GM12878 (cell line): ENCODE data around the gene JAKMIP1. TPM values are rescaled to one million over a fixed set of nuclear protein-coding genes. Genes with fewer than 3 reads are reported as not detected.

Experiments used
- ATAC-seq: fragments of 200-7000 bp; cut with Tn5 transposase; 3 replicates; pipeline ENCODE4 v1.9.1; 2020; ENCODE audit warnings: mild to moderate bottlenecking, moderate library complexity
- BruUV-seq: library from RNA; stranded (reverse); fragments of 400-500 nt; replicated peaks from 2 replicates; lab custom pipeline; 2021; lab: Mats Ljungman, UMichigan
- CTCF ChIA-PET: fragments of 300-600 bp; sonication (Branson Sonifier 250); formaldehyde crosslinking; extraction: SDS; loops from one replicate; lab custom pipeline; 2021; ENCODE audit warnings: inconsistent platforms; lab: Yijun Ruan, JAX
- POLR2A ChIA-PET: fragments of 350-600 bp; formaldehyde crosslinking; extraction: SDS; loops from one replicate; lab custom pipeline; 2021; ENCODE audit warnings: inconsistent platforms; lab: Charles Lee
- RAD21 ChIA-PET: fragments of 300-600 bp; sonication (Branson Sonifier 250); formaldehyde crosslinking; loops from one replicate; lab custom pipeline; 2023; ENCODE audit warnings: antibody characterized with exemption; ENCODE audit not compliant: unreplicated experiment; lab: Charles Lee
- SMC1A ChIA-PET: fragments of 300-600 bp; sonication (Branson Sonifier 250); formaldehyde crosslinking; loops from one replicate; lab custom pipeline; 2023; ENCODE audit not compliant: unreplicated experiment, uncharacterized antibody; lab: Charles Lee
- DNase-seq: peaks from one replicate; pipeline ENCODE4 v3.0.0-alpha.2; 2011; ENCODE audit warnings: low read depth, low spot score
- FAIRE-seq: peaks from 3 replicates; lab custom pipeline; 2011; peaks lifted over from hg19 to GRCh38; lab: Jason Lieb, UNC
- H2AFZ ChIP-seq: 2 replicates; pipeline ENCODE4 v1.6.0; 2011; ENCODE audit warnings: low read depth, low read length, control low read depth; ENCODE audit not compliant: control insufficient read depth
- H3K27ac ChIP-seq: 2 replicates; pipeline ENCODE4 v1.5.1; 2011; ENCODE audit warnings: control low read depth; ENCODE audit not compliant: control insufficient read depth, insufficient read depth
- H3K27me3 ChIP-seq, 2 experiments: replicated peaks in 1 of 2; 2 replicates each; pipeline versions ENCODE4 v1.6.0 to v1.6.1; 2011; ENCODE audit warnings: low read length in 1 of 2; ENCODE audit not compliant: control insufficient read depth in 2 of 2, insufficient read depth in 2 of 2
- H3K36me3 ChIP-seq, 2 experiments: 2 replicates each; pipeline ENCODE4 v1.5.1; 2011; ENCODE audit warnings: low read length in 1 of 2; ENCODE audit not compliant: control insufficient read depth in 2 of 2, insufficient read depth in 2 of 2
- H3K4me1 ChIP-seq: 2 replicates; pipeline ENCODE4 v1.6.1; 2011; ENCODE audit warnings: mild to moderate bottlenecking, low read length, moderate library complexity, mixed read lengths; ENCODE audit not compliant: control insufficient read depth, insufficient read depth
- H3K4me2 ChIP-seq: 2 replicates; pipeline ENCODE4 v1.6.0; 2011; ENCODE audit warnings: control low read depth; ENCODE audit not compliant: control insufficient read depth, insufficient read depth
- H3K4me3 ChIP-seq: fragments of 200-600 bp; sonication (generic); 2 replicates; pipeline ENCODE4 v1.5.1; 2016
- H3K79me2 ChIP-seq: 2 replicates; pipeline ENCODE4 v1.6.0; 2011; ENCODE audit warnings: low read length; ENCODE audit not compliant: control insufficient read depth, insufficient read depth
- H3K9ac ChIP-seq: 2 replicates; pipeline ENCODE4 v1.8.0; 2011; ENCODE audit warnings: low read length, control low read depth, mixed read lengths; ENCODE audit not compliant: control insufficient read depth, insufficient read depth
- H3K9me3 ChIP-seq: replicated peaks from 3 replicates; pipeline ENCODE4 v1.5.1; 2011; ENCODE audit warnings: mild to moderate bottlenecking, low read length; ENCODE audit not compliant: control insufficient read depth, insufficient read depth
- H4K20me1 ChIP-seq: 2 replicates; pipeline ENCODE4 v1.6.0; 2011; ENCODE audit not compliant: control insufficient read depth, insufficient read depth
- BACH1 ChIP-seq: fragments of 450-650 bp; IDR thresholded peaks from 2 replicates; pipeline ENCODE4 v1.6.1; 2017; ENCODE audit warnings: mild to moderate bottlenecking, borderline replicate concordance
- DPF2 ChIP-seq: fragments of 450-650 bp; IDR thresholded peaks from 2 replicates; pipeline ENCODE4 v1.6.1; 2017; ENCODE audit warnings: mild to moderate bottlenecking
- E4F1 ChIP-seq: fragments of 450-650 bp; IDR thresholded peaks from 2 replicates; pipeline ENCODE4 v1.6.1; 2018; ENCODE audit warnings: borderline replicate concordance, mild to moderate bottlenecking; ENCODE audit not compliant: partially characterized antibody
- FOS ChIP-seq: IDR thresholded peaks from 3 replicates; pipeline ENCODE4 v1.6.1; 2011; ENCODE audit warnings: borderline replicate concordance; ENCODE audit not compliant: insufficient read length; ENCODE audit errors: extremely low read depth
- KAT2A ChIP-seq: conservative IDR thresholded peaks from 2 replicates; pipeline ENCODE4 v1.6.1; 2011; ENCODE audit warnings: low read depth, low read length; ENCODE audit not compliant: control insufficient read depth
- MEF2B ChIP-seq: fragments of 450-650 bp; IDR thresholded peaks from 2 replicates; pipeline ENCODE4 v1.6.1; 2018; ENCODE audit warnings: mild to moderate bottlenecking, moderate library complexity; ENCODE audit not compliant: partially characterized antibody, poor library complexity, severe bottlenecking
- NBN ChIP-seq: fragments of 450-650 bp; IDR thresholded peaks from 2 replicates; pipeline ENCODE4 v1.6.1; 2016
- NKRF ChIP-seq: fragments of 450-650 bp; conservative IDR thresholded peaks from 2 replicates; pipeline ENCODE4 v1.6.1; 2017; ENCODE audit warnings: mild to moderate bottlenecking, moderate library complexity
- NRF1 ChIP-seq: conservative IDR thresholded peaks from 2 replicates; pipeline ENCODE4 v1.6.1; 2011; ENCODE audit warnings: mild to moderate bottlenecking, low read depth, low read length, improper control_type of control experiment
- ZNF274 ChIP-seq: IDR thresholded peaks from one replicate; pipeline ENCODE4 v1.8.0; 2011; ENCODE audit not compliant: insufficient read length, insufficient read depth
- ZZZ3 ChIP-seq: IDR thresholded peaks from 2 replicates; pipeline ENCODE4 v1.6.1; 2011; ENCODE audit warnings: low read depth; ENCODE audit not compliant: control insufficient read depth, insufficient read length
- WGBS: methylation state at CpG from one replicate; pipeline ENCODE4 v1.1.6; 2016; ENCODE audit warnings: low lambda C conversion rate; ENCODE audit not compliant: insufficient replicate concordance, insufficient coverage; ENCODE audit errors: missing lambda C conversion rate; 5-methylcytosine and 5-hydroxymethylcytosine counted together
- in situ Hi-C: fragments of 300-500 bp; cut with MboI; formaldehyde crosslinking; loops from 9 replicates; pipeline ENCODE4 v1.14.3; 2018; ENCODE audit warnings: mixed read lengths
- intact Hi-C: fragments of 100-400 bp; cut with micrococcal nuclease; formaldehyde crosslinking; loops from one replicate; pipeline ENCODE4 v1.14.2; 2022; ENCODE audit not compliant: unreplicated experiment
- polyA plus RNA-seq, 11 experiments: library from polyadenylated mRNA; depleted of rRNA in 4 of 11; unstranded in 6 of 11; stranded (reverse) in 5 of 11; fragments of >200 nt; fragmentation: Nextera tagmentation in 4 of 11; fragmentation: Illumina TruSeq in 1 of 11; extraction: Ambion mirVana in 4 of 11; extraction: Trizol in 1 of 11; gene quantifications; 1 replicate in 1 of 11; 2 replicates in 10 of 11; pipeline versions ENCODE4 v1.2.1 to v1.2.3, GENCODE V29; 2011 to 2016; ENCODE audit warnings: inconsistent platforms in 2 of 11, missing spikeins in 2 of 11, low read depth in 1 of 11
- total RNA-seq, 4 experiments: library from RNA; depleted of rRNA in 3 of 4; stranded (reverse); fragments of >200 nt in 3 of 4; fragmentation: Illumina TruSeq in 1 of 4; extraction: Trizol in 1 of 4; gene quantifications; 2 replicates each; pipeline versions ENCODE4 v1.2.1 to v1.2.3, GENCODE V29; 2013 to 2021

Gene JAKMIP1
- total and polyA plus RNA-seq, 10 of the 15 experiments (the other 5 are each of a cell fraction or from before 2014, with no cell fraction given) = 0.52 to 16.7 (median 12.3) TPM

DNA sequence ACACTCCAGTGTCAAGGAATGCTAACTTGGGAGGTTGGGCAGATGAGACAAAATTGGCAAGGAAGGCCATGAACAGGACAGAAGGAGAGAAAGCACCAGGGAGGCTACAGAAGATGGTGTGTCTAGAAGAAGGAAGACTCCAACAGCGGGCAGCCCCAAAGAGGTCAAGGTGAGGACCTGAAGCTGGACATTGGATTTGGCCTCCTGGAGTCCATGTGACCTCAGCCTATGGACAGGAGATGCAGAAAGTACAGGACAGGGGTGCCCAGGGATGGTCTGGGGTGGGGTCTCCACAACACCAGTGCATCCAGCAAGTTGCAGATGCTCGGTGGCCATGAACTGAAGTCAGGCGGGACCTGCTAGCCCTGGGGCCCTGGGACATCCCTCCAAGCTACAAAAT, 86.2 kb downstream of the JAKMIP1 start:
- H3K4me3 ChIP-seq = no peak overlapping the region
- H3K9me3 ChIP-seq = no peaks in the 10 kb centered on the region
- H2AFZ ChIP-seq = no peak overlapping the region
- in situ Hi-C loops (no loop called here), intact Hi-C loops (no loop called here)
- H3K27me3 ChIP-seq = no peaks in the 10 kb centered on the region
- SMC1A ChIA-PET = no interaction called here
- no peak overlapping the region for H3K4me2 ChIP-seq
- WGBS = 84% methylated on average over 3 of the region's 3 CpGs
- no peaks in the 10 kb centered on the region for H3K4me1 ChIP-seq
- H3K79me2 ChIP-seq = no peaks in the 10 kb centered on the region
- no peak for DNase-seq
- FAIRE-seq = no peak
- no TSS peak for BruUV-seq
- no peak for TF ChIP-seq KAT2A
- TF ChIP-seq NRF1 = no peak
- no peak for TF ChIP-seq BACH1
- TF ChIP-seq NKRF = no peak
- TF ChIP-seq DPF2 = no peak
- no peak for TF ChIP-seq E4F1
- TF ChIP-seq FOS = no peak
- no peak for TF ChIP-seq MEF2B
- no peak for TF ChIP-seq NBN
- no peak for TF ChIP-seq ZZZ3
- no peak for TF ChIP-seq ZNF274
- RAD21 ChIA-PET = no interaction called here
- H3K27ac ChIP-seq = no peak overlapping the region
- POLR2A ChIA-PET = no interaction called here
- no peak overlapping the region for H3K9ac ChIP-seq
- no peak for ATAC-seq
- H3K36me3 ChIP-seq = no peaks in the 10 kb centered on the region; a peak in 1 of 4 replicates
- no peaks in the 10 kb centered on the region for H4K20me1 ChIP-seq
- CTCF ChIA-PET = no interaction called here
